GM13976 (cell line): ENCODE measurements around the gene ZCCHC9.
"Not testable (repeated sequence)": the region's sequence is repeated elsewhere in the genome, so short reads cannot be mapped to it uniquely, and the experiment has no call there.

Experiments
- DNase-seq: peaks from one replicate; pipeline ENCODE4 v3.0.0; 2012; ENCODE audit warnings: low spot score
- CTCF ChIP-seq: IDR thresholded peaks from 2 replicates; pipeline ENCODE4 v1.5.1; 2012; ENCODE audit warnings: borderline replicate concordance, mild to moderate bottlenecking; ENCODE audit not compliant: insufficient read depth; ENCODE audit errors: extremely low read depth, missing control alignments, control extremely low read depth
- in situ Hi-C: fragments of 300-500 bp; cut with MboI; formaldehyde crosslinking; loops from one replicate; pipeline ENCODE4 v1.12.0; 2022; ENCODE audit warnings: low sequenced_read_pairs, mixed read lengths, inconsistent platforms; ENCODE audit not compliant: unreplicated experiment

Gene ZCCHC9

DNA sequence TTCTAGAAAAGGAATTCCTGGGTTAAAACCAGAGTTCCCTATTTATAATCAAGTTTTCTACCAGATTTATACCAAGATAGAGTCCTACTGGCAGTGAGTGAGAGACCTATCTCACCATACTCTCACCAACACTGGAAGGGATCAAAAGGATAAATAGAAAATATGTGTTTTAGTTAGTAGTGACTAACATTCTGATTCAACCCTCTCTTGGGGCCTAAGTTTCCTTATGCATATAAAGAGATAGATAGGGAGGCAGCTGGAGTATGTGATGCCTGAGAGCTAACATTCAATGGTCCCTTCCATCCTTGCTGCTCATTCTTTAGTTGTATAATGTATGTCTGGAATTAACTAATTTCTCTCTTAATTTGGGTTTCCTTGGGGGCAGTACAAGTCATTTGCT lies 36.3 kb upstream of the ZCCHC9 start:
- in situ Hi-C loops: no loop called here
- TF ChIP-seq CTCF: no peak
- no peak for DNase-seq

GRCh38 chr5:81268521-81269196 lies 32.7 kb upstream of the ZCCHC9 start:
- no peak for TF ChIP-seq CTCF
- in situ Hi-C loops: no loop called here
- DNase-seq: no peak

- no peak for DNase-seq
- in situ Hi-C loops: no loop called here
- no peak for TF ChIP-seq CTCF
These were observed 31.5 kb upstream of the ZCCHC9 start for GRCh38 chr5:81269751-81270393.

DNA sequence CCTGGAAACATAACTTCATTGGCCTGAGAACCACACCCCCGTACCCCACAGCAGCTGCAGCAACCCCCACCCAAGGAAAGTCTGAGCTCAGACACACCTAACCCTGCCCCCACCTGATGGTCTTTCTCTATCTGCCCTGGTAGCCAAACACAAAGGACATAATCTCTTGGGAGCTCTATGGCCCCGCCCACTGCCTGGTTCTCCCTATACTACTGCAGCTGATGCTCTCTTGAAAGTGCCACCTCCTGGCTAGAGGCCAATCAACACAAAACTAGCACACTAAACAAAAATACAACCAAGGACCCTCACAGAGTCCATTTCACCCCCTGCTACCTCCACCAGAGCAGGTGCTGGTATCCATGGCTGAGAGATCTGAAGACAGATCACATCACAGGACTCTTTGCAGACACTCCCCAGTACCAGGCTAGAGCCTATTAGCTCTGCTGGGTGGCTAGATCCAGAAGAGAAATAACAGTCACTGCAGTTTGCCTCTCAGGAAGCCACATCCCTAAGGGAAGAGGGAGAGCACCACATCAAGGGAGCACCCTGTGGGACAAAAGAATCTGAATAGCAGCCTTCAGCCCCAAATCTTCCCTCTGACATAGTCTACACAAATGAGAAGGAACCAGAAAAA lies 30.9 kb upstream of the ZCCHC9 start:
- DNase-seq, in situ Hi-C loops: not testable (repeated sequence)

GRCh38 chr5:81283976-81284375 lies 17.4 kb upstream of the ZCCHC9 start:
- no peak for DNase-seq

DNA sequence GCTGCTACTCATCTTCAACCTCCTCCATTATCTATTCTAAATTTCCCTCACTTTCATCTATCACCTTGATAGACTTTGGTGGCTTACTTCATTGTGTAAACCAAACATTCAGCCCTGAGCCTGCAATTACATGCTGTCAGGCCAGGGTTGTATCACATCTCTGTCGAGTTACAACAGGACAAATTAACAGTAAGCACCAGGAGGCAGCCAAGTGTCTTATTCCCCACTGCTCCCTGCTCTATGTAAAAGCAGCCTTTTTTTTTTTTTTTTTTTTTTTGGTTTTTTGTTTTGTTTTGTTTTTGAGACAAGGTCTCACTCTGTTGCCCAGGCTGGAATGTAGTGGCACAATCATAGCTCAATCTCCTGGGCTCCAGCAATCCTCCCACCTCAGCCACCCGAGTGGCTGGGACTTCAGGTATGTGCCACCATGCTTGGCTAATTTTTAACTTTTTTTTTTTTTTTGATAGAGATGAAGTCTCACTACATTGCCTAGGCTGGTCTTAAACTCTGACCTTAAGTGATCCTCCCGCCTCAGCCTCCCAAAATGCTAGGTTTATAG lies 15.2 kb upstream of the ZCCHC9 start:
- TF ChIP-seq CTCF: no peak
- in situ Hi-C loops: no loop called here
- no peak for DNase-seq

More at GRCh38 chr5:81283976-81284375, 17.4 kb upstream of the ZCCHC9 start:
- TF ChIP-seq CTCF: no peak
- in situ Hi-C loops: no loop called here

DNA sequence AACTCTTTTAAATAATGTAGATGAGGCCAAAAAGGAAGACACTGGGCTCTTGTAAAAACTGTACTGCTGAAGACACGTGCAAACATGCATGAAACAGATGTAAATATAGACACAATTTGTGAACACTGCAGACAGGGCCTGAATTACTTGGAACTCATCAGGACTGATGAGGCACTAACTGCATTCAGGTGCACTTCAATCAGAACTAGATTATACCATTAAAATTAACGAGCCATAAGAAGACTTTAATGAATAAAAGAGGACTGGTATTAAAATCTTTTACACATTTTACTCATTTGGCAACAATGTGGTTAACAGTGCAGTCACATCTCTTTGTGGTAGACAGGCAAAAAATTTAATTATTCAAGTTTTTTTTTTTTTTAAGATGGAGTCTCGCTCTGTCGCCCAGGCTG lies 13.4 kb upstream of the ZCCHC9 start:
- DNase-seq: peak; percentile 22

More for the DNA sequence above, 13.4 kb upstream of the ZCCHC9 start:
- in situ Hi-C loops: no loop called here
- TF ChIP-seq CTCF: no peak
